Liver (tissue), 9 donors: ENCODE data around the gene GPR15LG. TPM values are rescaled to one million over a fixed set of nuclear protein-coding genes. Genes with fewer than 3 reads are reported as not detected.
A peak's percentile ranks its signal among the peaks of the same experiment; 100 is the strongest.

ENCODE experiments used
- DNase-seq: peaks from one replicate; pipeline ENCODE4 v3.0.0-alpha.2; 2017; ENCODE audit warnings: low spot score
- H3K27ac ChIP-seq, 2 donors: one replicate each; pipeline ENCODE4 v1.7.0; 2013; ENCODE audit warnings: inconsistent platforms in 2 of 2, low read length in 2 of 2, control low read depth in 1 of 2, low read depth in 1 of 2, mild to moderate bottlenecking in 1 of 2
- H3K27me3 ChIP-seq, 4 donors: one replicate each; pipeline versions ENCODE4 v1.6.1 to v1.7.0; 2013; ENCODE audit warnings: low read length in 3 of 4, inconsistent platforms in 1 of 4, mild to moderate bottlenecking in 1 of 4, moderate library complexity in 1 of 4; ENCODE audit not compliant: control insufficient read depth in 4 of 4, insufficient read depth in 4 of 4
- H3K36me3 ChIP-seq, 4 donors: one replicate each; pipeline versions ENCODE4 v1.6.1 to v1.7.0; 2013; ENCODE audit warnings: low read length in 3 of 4, mild to moderate bottlenecking in 3 of 4, low read depth in 1 of 4, moderate library complexity in 1 of 4; ENCODE audit not compliant: control insufficient read depth in 4 of 4, insufficient read depth in 3 of 4
- H3K4me1 ChIP-seq, 4 donors: one replicate each; pipeline versions ENCODE4 v1.6.1 to v1.7.0; 2013; ENCODE audit warnings: low read length in 3 of 4, mild to moderate bottlenecking in 3 of 4, moderate library complexity in 1 of 4; ENCODE audit not compliant: control insufficient read depth in 4 of 4, insufficient read depth in 4 of 4
- H3K4me3 ChIP-seq, 3 donors: one replicate each; pipeline versions ENCODE4 v1.6.1 to v1.7.0; 2013; ENCODE audit warnings: low read length in 3 of 3, control low read depth in 1 of 3, low read depth in 1 of 3, mild to moderate bottlenecking in 1 of 3
- H3K9ac ChIP-seq, 2 donors: one replicate each; pipeline ENCODE4 v1.7.0; 2013; ENCODE audit warnings: low read length in 2 of 2, mild to moderate bottlenecking in 2 of 2, moderate library complexity in 2 of 2, control low read depth in 1 of 2, low read depth in 1 of 2
- H3K9me3 ChIP-seq, 4 donors: one replicate each; pipeline versions ENCODE4 v1.6.1 to v1.7.0; 2013; ENCODE audit warnings: low read length in 3 of 4; ENCODE audit not compliant: control insufficient read depth in 4 of 4
- ATF3 ChIP-seq: IDR thresholded peaks from 2 replicates; pipeline ENCODE4 v1.6.1; 2016; ENCODE audit warnings: antibody characterized with exemption
- CTCF ChIP-seq: fragments of 150-350 bp; IDR thresholded peaks from 2 replicates; pipeline ENCODE4 v1.5.1; 2017; ENCODE audit warnings: improper control_type of control experiment, low read depth, low read length; ENCODE audit not compliant: missing input control
- EGR1 ChIP-seq, 2 donors: IDR thresholded peaks; 2 replicates each; pipeline ENCODE4 v1.6.1; 2016 to 2018; ENCODE audit warnings: antibody characterized with exemption in 2 of 2, low read depth in 2 of 2
- FOXA1 ChIP-seq: IDR thresholded peaks from 2 replicates; pipeline ENCODE4 v1.6.1; 2016; ENCODE audit warnings: antibody characterized with exemption
- FOXA2 ChIP-seq: IDR thresholded peaks from 2 replicates; pipeline ENCODE4 v1.6.1; 2016; ENCODE audit warnings: antibody characterized with exemption
- HNF4A ChIP-seq, 2 donors: conservative IDR thresholded peaks; 2 replicates each; pipeline ENCODE4 v1.6.1; 2016; ENCODE audit warnings: antibody characterized with exemption in 2 of 2, mild to moderate bottlenecking in 2 of 2
- JUND ChIP-seq, 2 donors: IDR thresholded peaks; 2 replicates each; pipeline ENCODE4 v1.6.1; 2016; ENCODE audit warnings: antibody characterized with exemption in 2 of 2
- NR2F2 ChIP-seq: IDR thresholded peaks from 2 replicates; pipeline ENCODE4 v1.6.1; 2016; ENCODE audit warnings: antibody characterized with exemption
- RAD21 ChIP-seq, 2 donors: IDR thresholded peaks; 2 replicates each; pipeline ENCODE4 v1.6.1; 2016; ENCODE audit warnings: antibody characterized with exemption in 2 of 2, mild to moderate bottlenecking in 2 of 2
- REST ChIP-seq: IDR thresholded peaks from 2 replicates; pipeline ENCODE4 v1.6.1; 2016; ENCODE audit warnings: antibody characterized with exemption, mild to moderate bottlenecking
- SP1 ChIP-seq: IDR thresholded peaks from 2 replicates; pipeline ENCODE4 v1.6.1; 2018; ENCODE audit warnings: antibody characterized with exemption, mild to moderate bottlenecking
- ZBTB33 ChIP-seq: IDR thresholded peaks from 2 replicates; pipeline ENCODE4 v1.6.1; 2016; ENCODE audit warnings: antibody characterized with exemption
- WGBS: extraction: QIAGEN DNeasy Blood & Tissue Kit; methylation state at CpG from one replicate; pipeline ENCODE4 v1.1.7; 2013; 5-methylcytosine and 5-hydroxymethylcytosine counted together
- polyA plus RNA-seq, 2 donors: library from polyadenylated mRNA; stranded (reverse) in 1 of 2; unstranded in 1 of 2; fragments of 200-250 nt in 1 of 2; fragments of >200 nt in 1 of 2; fragmentation: Nextera tagmentation in 1 of 2; extraction: Ambion mirVana in 1 of 2; gene quantifications; one replicate each; pipeline versions ENCODE4 v1.2.1 to v1.2.3, GENCODE V29; 2013 to 2015
- total RNA-seq, 2 donors: library from RNA; depleted of rRNA; stranded (reverse); fragments of >200 nt; gene quantifications; one replicate each; pipeline ENCODE4 v1.2.3, GENCODE V29; 2014
- donor health status: healthy.
- donor health status: healthy.
- donor health status: healthy.
- donor health status: healthy.
- donor health status: healthy.

Gene GPR15LG
- total and polyA plus RNA-seq, 4 donors, result not detected

- no peak for DNase-seq
- no peak overlapping the region for H3K27ac ChIP-seq
Observed at GRCh38 chr10:84137811-84138210, 35.8 kb upstream of the GPR15LG start.

GRCh38 chr10:84138478-84139125 is 35.0 kb upstream of the GPR15LG start:
- peak overlapping the region; percentile 6 to 79 for H3K9ac ChIP-seq
- H3K9me3 ChIP-seq, result no peaks in the 10 kb centered on the region
- DNase-seq, result peak; percentile 45
- TF ChIP-seq JUND (IDR thresholded peaks at IDR 0.05), result no peak
- no peak for TF ChIP-seq REST
- TF ChIP-seq ZBTB33, result no peak
- TF ChIP-seq ATF3, result no peak
- no peak for TF ChIP-seq SP1
- TF ChIP-seq FOXA1, result no peak
- TF ChIP-seq FOXA2, result no peak
- TF ChIP-seq HNF4A (conservative IDR thresholded peaks at IDR 0.05), result no peak
- TF ChIP-seq CTCF, result no peak
- no peak for TF ChIP-seq NR2F2
- TF ChIP-seq EGR1 (IDR thresholded peaks at IDR 0.05; ENCODE audit: low read depth in 2 of 2), result no peak
- no peak for TF ChIP-seq RAD21 (IDR thresholded peaks at IDR 0.05)
- peak overlapping the region; percentile 34 to 62 for H3K27ac ChIP-seq
- H3K4me1 ChIP-seq, result peaks cover 4 to 20% (median 17%) of the 10 kb centered on the region in 4 donors
- H3K4me3 ChIP-seq, result peak overlapping the region; percentile 53 to 76 (median 69)
- WGBS, result 58% methylated on average over 20 of the region's 20 CpGs
- H3K27me3 ChIP-seq, result no peaks in the 10 kb centered on the region
- peaks cover 4 to 11% (median 10%) of the 10 kb centered on the region in 4 donors for H3K36me3 ChIP-seq

More at GRCh38 chr10:84137811-84138210, 35.8 kb upstream of the GPR15LG start:
- H3K4me3 ChIP-seq, result no peak overlapping the region
- TF ChIP-seq FOXA1, result no peak
- no peaks in the 10 kb centered on the region for H3K27me3 ChIP-seq
- 87% methylated on average over 2 of the region's 2 CpGs for WGBS
- peaks cover 4 to 20% (median 17%) of the 10 kb centered on the region in 4 donors for H3K4me1 ChIP-seq
- no peaks in the 10 kb centered on the region for H3K9me3 ChIP-seq
- H3K9ac ChIP-seq, result no peak overlapping the region
- H3K36me3 ChIP-seq, result peaks cover 1 to 4% (median 3%) of the 10 kb centered on the region in 4 donors
